Neural progenitor cell (in vitro differentiated cells): ENCODE measurements around the gene ESRRA. TPM values are rescaled to one million over a fixed set of nuclear protein-coding genes. Genes with fewer than 3 reads are reported as not detected.
"Not testable (repeated sequence)": the region's sequence is repeated elsewhere in the genome, so short reads cannot be mapped to it uniquely, and the experiment has no call there.

Experiments used
- DNase-seq: peaks from one replicate; pipeline ENCODE4 v3.0.0-alpha.2; 2016; ENCODE audit warnings: low spot score
- H2AFZ ChIP-seq: fragments of 200-600 bp; sonication (generic); replicated peaks from 2 replicates; pipeline ENCODE4 v1.6.1; 2016; ENCODE audit warnings: antibody characterized with exemption
- H3F3A ChIP-seq: fragments of 200-600 bp; sonication (generic); 2 replicates; pipeline ENCODE4 v1.6.1; 2016; ENCODE audit warnings: antibody characterized with exemption, low read depth
- H3K27ac ChIP-seq: fragments of 200-600 bp; sonication (generic); 2 replicates; pipeline ENCODE4 v1.5.1; 2016; ENCODE audit warnings: mild to moderate bottlenecking
- H3K27me3 ChIP-seq: fragments of 200-600 bp; sonication (generic); 2 replicates; pipeline ENCODE4 v1.6.1; 2016; ENCODE audit warnings: mild to moderate bottlenecking, moderate library complexity
- H3K36me3 ChIP-seq: fragments of 200-600 bp; sonication (generic); 2 replicates; pipeline ENCODE4 v1.5.1; 2016
- H3K4me1 ChIP-seq: fragments of 200-600 bp; sonication (generic); 2 replicates; pipeline ENCODE4 v1.6.1; 2016; ENCODE audit warnings: mixed run types
- H3K4me2 ChIP-seq: fragments of 200-600 bp; sonication (generic); 2 replicates; pipeline ENCODE4 v1.6.1; 2016
- H3K4me3 ChIP-seq: fragments of 200-600 bp; sonication (generic); 2 replicates; pipeline ENCODE4 v1.5.1; 2016
- H3K79me2 ChIP-seq: fragments of 200-600 bp; sonication (generic); 2 replicates; pipeline ENCODE4 v1.6.1; 2016; ENCODE audit warnings: low read depth
- H3K9ac ChIP-seq: fragments of 200-600 bp; sonication (generic); 2 replicates; pipeline ENCODE4 v1.6.1; 2016
- H3K9me3 ChIP-seq: fragments of 200-600 bp; sonication (generic); 2 replicates; pipeline ENCODE4 v1.5.1; 2016; ENCODE audit warnings: low read depth
- H4K20me1 ChIP-seq: fragments of 200-600 bp; sonication (generic); 2 replicates; pipeline ENCODE4 v1.6.1; 2016; ENCODE audit warnings: low read depth
- H3K27ac Mint-ChIP-seq: 3 replicates; pipeline ENCODE4 v1.8.0; 2021; ENCODE audit warnings: mixed read lengths
- H3K27me3 Mint-ChIP-seq: 2 replicates; pipeline ENCODE4 v1.8.0; 2022; ENCODE audit warnings: low read depth, mild to moderate bottlenecking, inconsistent platforms, moderate library complexity, mixed read lengths; ENCODE audit not compliant: insufficient read depth
- H3K36me3 Mint-ChIP-seq: 3 replicates; pipeline ENCODE4 v1.8.0; 2021; ENCODE audit warnings: mixed read lengths
- H3K4me1 Mint-ChIP-seq: 3 replicates; pipeline ENCODE4 v1.8.0; 2021; ENCODE audit warnings: mixed read lengths
- H3K4me3 Mint-ChIP-seq: 3 replicates; pipeline ENCODE4 v1.8.0; 2021; ENCODE audit warnings: mild to moderate bottlenecking, moderate library complexity, mixed read lengths
- H3K9me3 Mint-ChIP-seq: 3 replicates; pipeline ENCODE4 v1.8.0; 2020; ENCODE audit warnings: mixed read lengths
- CTCF ChIP-seq: fragments of 200-600 bp; sonication (generic); IDR thresholded peaks from 2 replicates; pipeline ENCODE4 v1.5.1; 2017; ENCODE audit warnings: antibody characterized with exemption, mild to moderate bottlenecking
- EZH2 ChIP-seq: fragments of 200-600 bp; sonication (generic); IDR thresholded peaks from 2 replicates; pipeline ENCODE4 v1.6.1; 2017; ENCODE audit warnings: antibody characterized with exemption, mild to moderate bottlenecking, moderate library complexity
- EZH2phosphoT487 ChIP-seq: fragments of 200-600 bp; sonication (generic); IDR thresholded peaks from 2 replicates; pipeline ENCODE4 v1.6.1; 2017; ENCODE audit warnings: antibody characterized with exemption
- total RNA-seq: library from RNA; depleted of rRNA; stranded (reverse); fragments of >200 nt; gene quantifications from 2 replicates; pipeline ENCODE4 v1.2.3, GENCODE V29; 2015; ENCODE audit warnings: low replicate concordance

The ESRRA gene
- total RNA-seq, 1 donor from 2014 or later: 5.5 TPM

- peak overlapping the region; percentile 44 for H3K27ac Mint-ChIP-seq
- H3K4me1 ChIP-seq: peaks cover 7% of the 10 kb centered on the region
- H2AFZ ChIP-seq: no peak overlapping the region
- no peaks in the 10 kb centered on the region for H3K9me3 Mint-ChIP-seq
- H3F3A ChIP-seq: peaks cover 29% of the 10 kb centered on the region
- no peaks in the 10 kb centered on the region for H3K36me3 ChIP-seq
- no peak for DNase-seq
- H3K27ac ChIP-seq: no peak overlapping the region
- no peaks in the 10 kb centered on the region for H3K9me3 ChIP-seq
- H4K20me1 ChIP-seq: peaks cover 12% of the 10 kb centered on the region
- H3K4me1 Mint-ChIP-seq: peaks cover 11% of the 10 kb centered on the region
- H3K9ac ChIP-seq: no peak overlapping the region
- peaks cover 2% of the 10 kb centered on the region for H3K36me3 Mint-ChIP-seq
- H3K4me2 ChIP-seq: no peak overlapping the region
- H3K4me3 Mint-ChIP-seq: peak overlapping the region; percentile 51
- no peak overlapping the region for H3K4me3 ChIP-seq
- H3K79me2 ChIP-seq: peaks cover 19% of the 10 kb centered on the region
- TF ChIP-seq EZH2phosphoT487 (no peak), CTCF (no peak), EZH2 (no peak)
- H3K27me3 Mint-ChIP-seq: peaks cover 3% of the 10 kb centered on the region
- no peaks in the 10 kb centered on the region for H3K27me3 ChIP-seq
Measured at GRCh38 chr11:64313491-64314145, 8.3 kb downstream of the ESRRA start.

GRCh38 chr11:64314146-64314804, 9.0 kb downstream of the ESRRA start:
- peaks cover 12% of the 10 kb centered on the region for H3K4me1 ChIP-seq
- H3K4me2 ChIP-seq: no peak overlapping the region
- H2AFZ ChIP-seq: no peak overlapping the region
- peaks cover 29% of the 10 kb centered on the region for H3F3A ChIP-seq
- H3K36me3 ChIP-seq: no peaks in the 10 kb centered on the region
- peaks cover 2% of the 10 kb centered on the region for H3K36me3 Mint-ChIP-seq
- H3K27ac Mint-ChIP-seq: peak overlapping the region; percentile 94
- peaks cover 5% of the 10 kb centered on the region for H3K27me3 Mint-ChIP-seq
- H3K9ac ChIP-seq: no peak overlapping the region
- H3K4me3 Mint-ChIP-seq: peak overlapping the region; percentile 55
- H3K9me3 ChIP-seq: no peaks in the 10 kb centered on the region
- H3K79me2 ChIP-seq: peaks cover 26% of the 10 kb centered on the region
- no peak overlapping the region for H3K4me3 ChIP-seq
- H3K9me3 Mint-ChIP-seq: no peaks in the 10 kb centered on the region
- H3K27ac ChIP-seq: no peak overlapping the region
- DNase-seq: no peak
- TF ChIP-seq CTCF: no peak
- TF ChIP-seq EZH2phosphoT487: no peak
- no peak for TF ChIP-seq EZH2
- H3K4me1 Mint-ChIP-seq: peaks cover 15% of the 10 kb centered on the region
- no peaks in the 10 kb centered on the region for H3K27me3 ChIP-seq
- H4K20me1 ChIP-seq: peaks cover 12% of the 10 kb centered on the region

GRCh38 chr11:64314805-64315561, 9.7 kb downstream of the ESRRA start:
- no peak for DNase-seq
- peaks cover 29% of the 10 kb centered on the region for H3F3A ChIP-seq
- H3K4me1 Mint-ChIP-seq: peaks cover 16% of the 10 kb centered on the region
- H3K27ac ChIP-seq: no peak overlapping the region
- no peaks in the 10 kb centered on the region for H3K27me3 ChIP-seq
- peaks cover 12% of the 10 kb centered on the region for H3K4me1 ChIP-seq
- peaks cover 26% of the 10 kb centered on the region for H3K79me2 ChIP-seq
- H3K27ac Mint-ChIP-seq: no peak overlapping the region
- H3K9ac ChIP-seq: no peak overlapping the region
- H3K9me3 Mint-ChIP-seq: no peaks in the 10 kb centered on the region
- H3K4me2 ChIP-seq: no peak overlapping the region
- H3K4me3 ChIP-seq: no peak overlapping the region
- H3K4me3 Mint-ChIP-seq: peak overlapping the region; percentile 43
- no peak overlapping the region for H2AFZ ChIP-seq
- no peaks in the 10 kb centered on the region for H3K36me3 ChIP-seq
- TF ChIP-seq EZH2: no peak
- no peak for TF ChIP-seq EZH2phosphoT487
- TF ChIP-seq CTCF: no peak
- peaks cover 6% of the 10 kb centered on the region for H3K27me3 Mint-ChIP-seq
- no peaks in the 10 kb centered on the region for H3K9me3 ChIP-seq
- H4K20me1 ChIP-seq: peaks cover 12% of the 10 kb centered on the region
- H3K36me3 Mint-ChIP-seq: peaks cover 2% of the 10 kb centered on the region

GRCh38 chr11:64315667-64316526, 10.6 kb downstream of the ESRRA start:
- H3F3A ChIP-seq: peaks cover 29% of the 10 kb centered on the region
- H3K27me3 ChIP-seq, H3K27ac ChIP-seq, H3K9me3 ChIP-seq, H3K9ac ChIP-seq, H3K36me3 ChIP-seq, H3K27me3 Mint-ChIP-seq, H3K9me3 Mint-ChIP-seq, DNase-seq, H2AFZ ChIP-seq, H3K36me3 Mint-ChIP-seq, H3K27ac Mint-ChIP-seq: not testable (repeated sequence)
- peaks cover 12% of the 10 kb centered on the region for H4K20me1 ChIP-seq
- peak overlapping the region; percentile 82 for H3K4me3 ChIP-seq
- peaks cover 12% of the 10 kb centered on the region for H3K4me1 ChIP-seq
- peaks cover 15% of the 10 kb centered on the region for H3K4me1 Mint-ChIP-seq
- peak overlapping the region; percentile 95 for H3K4me3 Mint-ChIP-seq
- peak overlapping the region; percentile 72 for H3K4me2 ChIP-seq
- peaks cover 26% of the 10 kb centered on the region for H3K79me2 ChIP-seq
